Heart right ventricle (tissue), 16 donors: Measurements from ENCODE around the gene TNFAIP6. TPM values are rescaled to one million over a fixed set of nuclear protein-coding genes. Genes with fewer than 3 reads are reported as not detected.

Experiments used
- ATAC-seq, 8 donors: fragments of 200-7000 bp; cut with Tn5 transposase; one replicate each; pipeline ENCODE4 v1.9.1; 2020; ENCODE audit warnings: mild to moderate bottlenecking in 8 of 8, moderate library complexity in 8 of 8, moderate number of reproducible peaks in 1 of 8
- DNase-seq, 2 donors: peaks; one replicate each; pipeline ENCODE4 v3.0.0-alpha.2; 2020
- H3K27ac ChIP-seq, 10 donors: fragments of 200-600 bp; sonication (generic) in 2 of 10; one replicate each; pipeline versions ENCODE4 v1.5.0 to v1.8.0; 2020 to 2022; ENCODE audit warnings: mild to moderate bottlenecking in 3 of 10
- H3K27me3 ChIP-seq, 7 donors: fragments of 200-600 bp; one replicate each; pipeline ENCODE4 v1.8.0; 2021 to 2022; ENCODE audit warnings: mild to moderate bottlenecking in 2 of 7
- H3K36me3 ChIP-seq, 9 donors: fragments of 200-600 bp; sonication (generic) in 1 of 9; one replicate each; pipeline versions ENCODE4 v1.5.0 to v1.8.0; 2020 to 2022; ENCODE audit warnings: mild to moderate bottlenecking in 2 of 9
- H3K4me1 ChIP-seq, 9 donors: fragments of 200-600 bp; sonication (generic) in 1 of 9; one replicate each; pipeline versions ENCODE4 v1.5.0 to v1.8.0; 2020 to 2022; ENCODE audit warnings: mild to moderate bottlenecking in 4 of 9
- H3K4me3 ChIP-seq, 10 donors: fragments of 200-600 bp; sonication (generic) in 2 of 10; one replicate each; pipeline versions ENCODE4 v1.5.0 to v1.8.0; 2020 to 2022; ENCODE audit warnings: mild to moderate bottlenecking in 7 of 10, moderate library complexity in 2 of 10
- H3K9me3 ChIP-seq, 11 donors: fragments of 200-600 bp in 10 of 11; sonication (generic) in 2 of 11; one replicate each; pipeline versions ENCODE4 v1.5.0 to v1.8.0; 2013 to 2022; ENCODE audit warnings: mild to moderate bottlenecking in 2 of 11, control low read depth in 1 of 11, moderate library complexity in 1 of 11
- CTCF ChIP-seq, 9 donors: fragments of 200-600 bp; sonication (generic) in 2 of 9; IDR thresholded peaks; one replicate each; pipeline versions ENCODE4 v1.5.0 to v1.8.0; 2021 to 2022; ENCODE audit warnings: antibody characterized with exemption in 9 of 9, mild to moderate bottlenecking in 5 of 9, moderate library complexity in 1 of 9
- WGBS, 2 donors: extraction: QIAGEN DNeasy Blood & Tissue Kit; methylation state at CpG; one replicate each; pipeline ENCODE4 v1.1.7; 2013; ENCODE audit warnings: inconsistent platforms in 1 of 2; 5-methylcytosine and 5-hydroxymethylcytosine counted together
- intact Hi-C, 10 donors: fragments of 100-400 bp; cut with DNase I; formaldehyde crosslinking; loops; one replicate each; pipeline versions ENCODE4 v1.11.1 to v1.14.2; 2022
- polyA plus RNA-seq, 2 donors: library from polyadenylated mRNA; stranded (reverse); fragments of 200-250 nt; gene quantifications; one replicate each; pipeline ENCODE4 v1.2.3, GENCODE V29; 2013
- total RNA-seq, 10 donors: library from RNA; stranded (reverse); fragmentation: NEBNext Ultra II Directional in 3 of 10; extraction: Animal tissue kit (Norgen Biotek cat#: 25700) in 3 of 10; gene quantifications; one replicate each; pipeline versions ENCODE4 v1.2.1 to v1.2.4, GENCODE V29; 2021 to 2023
- donor health status: Arrhythmogenic right ventricular cardiomyopathy.
- donor health status: ischemic (EF 13 %, LVEDD 7.1; RV severe dilation, severe dysfunction).
- donor health status: healthy with polysubstance abuse.
- donor health status: DM: no; HTN: yes; CAD: no.
- donor health status: DM: no; HTN: no; CAD: no.
- donor health status: ischemic (EF 25% LVEDD 6.9; RV normal size, moderate dysfunction).
- donor health status: ischemic (EF 25% LVEDD 5.7; RV mildly dilated, moderate dysfunction).
- donor health status: healthy.
- donor health status: DM: yes; HTN: yes; CAD: no.
- donor health status: Ischemic cardiomyopathy.
- donor health status: ischemic (EF 35%, LVEDD 5.7; RV mildly dilated, moderate dysfunction).
- donor health status: nonischemic (EF 11% LVEDD 7.7; RV severe dilation, severe dysfunction).
- donor health status: DM: yes; HTN: yes; CAD: no.
- donor health status: PGD.
- donor health status: ischemic (EF 29% LVEDD 5.4; RV normal size, mild dysfunction).
- donor health status: nonischemic (EF 23%, LVEDD 6.1; RV moderate dilation, normal function).

Gene TNFAIP6
- total and polyA plus RNA-seq, 12 donors, result 0.98 to 6.6 (median 2.4) TPM

GRCh38 chr2:151353995-151354394, 3.4 kb upstream of the TNFAIP6 start:
- Histone ChIP-seq H3K4me3 (no peak overlapping the region), H3K36me3 (no peaks in the 10 kb centered on the region), H3K27me3 (no peaks in the 10 kb centered on the region), H3K9me3 (no peaks in the 10 kb centered on the region), H3K4me1 (peaks cover 0 to 8% (median 0%) of the 10 kb centered on the region in 9 donors), H3K27ac (no peak overlapping the region)
- DNase-seq, result no peak
- ATAC-seq, result no peak
- WGBS, 2 donors, result 72 to 83% methylated on average over 2 of the region's 2 CpGs
- TF ChIP-seq CTCF (IDR thresholded peaks at IDR 0.05), result no peak
- intact Hi-C loops, result no loop called here

GRCh38 chr2:151354807-151355206, 2.6 kb upstream of the TNFAIP6 start:
- DNase-seq (no peak), ATAC-seq (no peak)
- Histone ChIP-seq H3K27me3 (no peaks in the 10 kb centered on the region), H3K4me3 (no peak overlapping the region), H3K27ac (no peak overlapping the region), H3K4me1 (peaks cover 0 to 9% (median 0%) of the 10 kb centered on the region in 9 donors), H3K9me3 (no peaks in the 10 kb centered on the region), H3K36me3 (no peaks in the 10 kb centered on the region)
- no peak for TF ChIP-seq CTCF (IDR thresholded peaks at IDR 0.05)
- intact Hi-C loops, result no loop called here
- 91 to 96% methylated on average over 8 of the region's 8 CpGs for WGBS, 2 donors

GRCh38 chr2:151358166-151358970, 976 bp downstream of the TNFAIP6 start:
- 79 to 81% methylated on average over 4 of the region's 4 CpGs for WGBS, 2 donors
- peak overlapping the region in 9 of 10 donors; percentile 11 to 44 (median 40) for H3K4me3 ChIP-seq
- H3K27ac ChIP-seq, result peak overlapping the region in 7 of 10 donors; percentile 34 to 73 (median 54)

More at GRCh38 chr2:151358166-151358970, 976 bp downstream of the TNFAIP6 start:
- intact Hi-C loops, result no loop called here
- DNase-seq, result no peak
- Histone ChIP-seq H3K36me3 (no peaks in the 10 kb centered on the region), H3K9me3 (no peaks in the 10 kb centered on the region), H3K27me3 (no peaks in the 10 kb centered on the region), H3K4me1 (peaks cover 0 to 18% (median 0%) of the 10 kb centered on the region in 9 donors)
- no peak for TF ChIP-seq CTCF (IDR thresholded peaks at IDR 0.05)
- ATAC-seq, result no peak
